HG02642 (cell line): ENCODE data around the gene CD4.
"Not testable (repeated sequence)": the region's sequence is repeated elsewhere in the genome, so short reads cannot be mapped to it uniquely, and the experiment has no call there.

Experiments used
- ATAC-seq: cut with Tn5 transposase; IDR thresholded peaks from one replicate; pipeline ENCODE4 v1.9.1; 2021; ENCODE audit warnings: mild to moderate bottlenecking; ENCODE audit not compliant: unreplicated experiment, poor library complexity

The CD4 gene

GRCh38 chr12:6863033-6863432 is 73.7 kb downstream of the CD4 start:
- no peak for ATAC-seq

- no peak for ATAC-seq
Observed at GRCh38 chr12:6863586-6864321, 74.4 kb downstream of the CD4 start.

- ATAC-seq: not testable (repeated sequence)
Observed at GRCh38 chr12:6865307-6865706, 76.0 kb downstream of the CD4 start.

GRCh38 chr12:6866163-6866919 is 77.0 kb downstream of the CD4 start:
- ATAC-seq: no peak

GRCh38 chr12:6866920-6867412 is 77.6 kb downstream of the CD4 start:
- ATAC-seq: peak; percentile 3

- ATAC-seq: peak; percentile 69
Observed at GRCh38 chr12:6867413-6868210, 78.3 kb downstream of the CD4 start, which contains the start of gene TPI1. TPI1 (plus strand) TSS chr12:6867531; CDS start chr12:6867567, 36 bp downstream.

GRCh38 chr12:6868211-6869048 is 79.1 kb downstream of the CD4 start:
- no peak for ATAC-seq

- no peak for ATAC-seq
Observed at GRCh38 chr12:6869049-6870021, 80.0 kb downstream of the CD4 start.

GRCh38 chr12:6870304-6870703 is 81.0 kb downstream of the CD4 start:
- ATAC-seq: not testable (repeated sequence)
